ENCODE results near the gene MINK1. TPM values are rescaled to one million over a fixed set of nuclear protein-coding genes. Genes with fewer than 3 reads are reported as not detected.
A peak's percentile ranks its signal among the peaks of the same experiment; 100 is the strongest.

The MINK1 gene
- total RNA-seq (11.8 TPM), polyA plus RNA-seq (ENCODE audit: insufficient read depth in 1 of 8, insufficient read length in 8 of 8, low replicate concordance in 1 of 8) (10 to 100 TPM; 24.4 to 39.3 (median 31.3) TPM)
- long read RNA-seq, donor 1 = 0 reads
- long read RNA-seq, donor 2 = 0 reads
- long read RNA-seq, donor 3, partial matches to known transcripts = 12 of 12 reads
- long read RNA-seq, donor 3, other reads (novel, unspliced or antisense) = 0 of 12 reads
- long read RNA-seq, donor 4, full-length matches to known transcripts = 1 of 1 reads
- long read RNA-seq, donor 4, partial matches to known transcripts = 0 of 1 reads
- long read RNA-seq, donor 4, other reads (novel, unspliced or antisense) = 0 of 1 reads
- long read RNA-seq, donor 5, partial matches to known transcripts = 7 of 7 reads
- long read RNA-seq, donor 5, other reads (novel, unspliced or antisense) = 0 of 7 reads
- long read RNA-seq, donor 6, partial matches to known transcripts = 5 of 5 reads
- long read RNA-seq, donor 6, other reads (novel, unspliced or antisense) = 0 of 5 reads
- long read RNA-seq, donor 7, full-length matches to known transcripts = 1 of 8 reads
- long read RNA-seq, donor 7, partial matches to known transcripts = 7 of 8 reads
- long read RNA-seq, donor 7, other reads (novel, unspliced or antisense) = 0 of 8 reads
- long read RNA-seq, donor 8, partial matches to known transcripts = 0 of 1 reads
- long read RNA-seq, donor 8, other reads (novel, unspliced or antisense) = 0 of 1 reads
- long read RNA-seq, donor 9 = 0 reads
- long read RNA-seq, donor 10 = 0 reads
- long read RNA-seq, donor 11 = 0 reads

GRCh38 chr17:4833178-4833940, at the start of gene MINK1:
MINK1 (plus strand) TSS chr17:4833340; CDS start chr17:4833584, 244 bp downstream.
- Histone ChIP-seq H3K4me3 (ENCODE audit: low read length) (peak within 1 kb of the TSS; percentile 84), H3K36me3 (ENCODE audit: control insufficient read depth, insufficient read depth, low read length) (peaks cover 7% of the 10 kb centered on the region), H3K27me3 (ENCODE audit: control insufficient read depth, insufficient read depth, low read length) (no peaks in the 10 kb centered on the region), H3K27ac (ENCODE audit: low read length) (peak within 1 kb of the TSS; percentile 86), H3K9me3 (replicated peaks; ENCODE audit: control insufficient read depth, low read depth, low read length) (no peaks in the 10 kb centered on the region), H3K4me1 (ENCODE audit: control insufficient read depth, insufficient read depth, low read length) (peaks cover 25% of the 10 kb centered on the region)
- peak; percentile 98 for DNase-seq
- under 1% methylated on average over 75 of the region's 91 CpGs for WGBS (ENCODE audit: insufficient coverage)

- no peak for DNase-seq
- WGBS (ENCODE audit: insufficient coverage) = 6% methylated on average over 45 of the region's 61 CpGs
- Histone ChIP-seq H3K4me1 (ENCODE audit: control insufficient read depth, insufficient read depth, low read length) (peaks cover 31% of the 10 kb centered on the region), H3K9me3 (replicated peaks; ENCODE audit: control insufficient read depth, low read depth, low read length) (no peaks in the 10 kb centered on the region), H3K4me3 (ENCODE audit: low read length) (no peak overlapping the region), H3K27me3 (ENCODE audit: control insufficient read depth, insufficient read depth, low read length) (peaks cover 67% of the 10 kb centered on the region), H3K27ac (ENCODE audit: low read length) (no peak overlapping the region), H3K36me3 (ENCODE audit: control insufficient read depth, insufficient read depth, low read length) (no peaks in the 10 kb centered on the region)
These were observed 47.6 kb upstream of the MINK1 start for GRCh38 chr17:4785311-4786105.

GRCh38 chr17:4786106-4786511, 47.0 kb upstream of the MINK1 start, which contains the start of gene VMO1:
VMO1 (minus strand) TSS chr17:4786364; CDS start chr17:4786352, 12 bp downstream.
- Histone ChIP-seq H3K27me3 (ENCODE audit: control insufficient read depth, insufficient read depth, low read length) (peaks cover 67% of the 10 kb centered on the region), H3K4me3 (ENCODE audit: low read length) (peak within 1 kb of the TSS; percentile 10), H3K4me1 (ENCODE audit: control insufficient read depth, insufficient read depth, low read length) (peaks cover 35% of the 10 kb centered on the region), H3K27ac (ENCODE audit: low read length) (no peak within 1 kb of the TSS), H3K9me3 (replicated peaks; ENCODE audit: control insufficient read depth, low read depth, low read length) (no peaks in the 10 kb centered on the region), H3K36me3 (ENCODE audit: control insufficient read depth, insufficient read depth, low read length) (no peaks in the 10 kb centered on the region)
- peak; percentile 48 for DNase-seq
- WGBS (ENCODE audit: insufficient coverage) = 2% methylated on average over 17 of the region's 24 CpGs

GRCh38 chr17:4786516-4786915, 46.6 kb upstream of the MINK1 start:
- DNase-seq = peak; percentile 64
- peaks cover 35% of the 10 kb centered on the region for H3K4me1 ChIP-seq (ENCODE audit: control insufficient read depth, insufficient read depth, low read length)
- H3K27me3 ChIP-seq (ENCODE audit: control insufficient read depth, insufficient read depth, low read length) = peaks cover 64% of the 10 kb centered on the region
- H3K9me3 ChIP-seq (replicated peaks; ENCODE audit: control insufficient read depth, low read depth, low read length) = no peaks in the 10 kb centered on the region
- 9% methylated on average over 2 of the region's 6 CpGs for WGBS (ENCODE audit: insufficient coverage)
- no peak overlapping the region for H3K4me3 ChIP-seq (ENCODE audit: low read length)
- H3K36me3 ChIP-seq (ENCODE audit: control insufficient read depth, insufficient read depth, low read length) = no peaks in the 10 kb centered on the region
- no peak overlapping the region for H3K27ac ChIP-seq (ENCODE audit: low read length)

GRCh38 chr17:4788159-4788806, 44.9 kb upstream of the MINK1 start:
- DNase-seq = peak; percentile 32
- no peak overlapping the region for H3K4me3 ChIP-seq (ENCODE audit: low read length)
- WGBS (ENCODE audit: insufficient coverage) = 73% methylated on average over 8 of the region's 14 CpGs
- no peaks in the 10 kb centered on the region for H3K9me3 ChIP-seq (replicated peaks; ENCODE audit: control insufficient read depth, low read depth, low read length)
- H3K27me3 ChIP-seq (ENCODE audit: control insufficient read depth, insufficient read depth, low read length) = peaks cover 48% of the 10 kb centered on the region
- peak overlapping the region; percentile 35 for H3K27ac ChIP-seq (ENCODE audit: low read length)
- no peaks in the 10 kb centered on the region for H3K36me3 ChIP-seq (ENCODE audit: control insufficient read depth, insufficient read depth, low read length)
- peaks cover 35% of the 10 kb centered on the region for H3K4me1 ChIP-seq (ENCODE audit: control insufficient read depth, insufficient read depth, low read length)

GRCh38 chr17:4788807-4789700, 44.1 kb upstream of the MINK1 start, which contains the start of gene GLTPD2:
GLTPD2 (plus strand) TSS chr17:4788964; CDS start chr17:4789012, 48 bp downstream.
- Histone ChIP-seq H3K4me1 (ENCODE audit: control insufficient read depth, insufficient read depth, low read length) (peaks cover 35% of the 10 kb centered on the region), H3K4me3 (ENCODE audit: low read length) (peak within 1 kb of the TSS; percentile 72), H3K27me3 (ENCODE audit: control insufficient read depth, insufficient read depth, low read length) (peaks cover 40% of the 10 kb centered on the region), H3K36me3 (ENCODE audit: control insufficient read depth, insufficient read depth, low read length) (no peaks in the 10 kb centered on the region), H3K9me3 (replicated peaks; ENCODE audit: control insufficient read depth, low read depth, low read length) (no peaks in the 10 kb centered on the region), H3K27ac (ENCODE audit: low read length) (peak within 1 kb of the TSS; percentile 35)
- no peak for DNase-seq
- WGBS (ENCODE audit: insufficient coverage) = 25% methylated on average over 43 of the region's 62 CpGs

GRCh38 chr17:4789701-4789950, 43.5 kb upstream of the MINK1 start:
- no peak overlapping the region for H3K27ac ChIP-seq (ENCODE audit: low read length)
- no peaks in the 10 kb centered on the region for H3K9me3 ChIP-seq (replicated peaks; ENCODE audit: control insufficient read depth, low read depth, low read length)
- H3K36me3 ChIP-seq (ENCODE audit: control insufficient read depth, insufficient read depth, low read length) = no peaks in the 10 kb centered on the region
- DNase-seq = no peak
- H3K4me1 ChIP-seq (ENCODE audit: control insufficient read depth, insufficient read depth, low read length) = peaks cover 35% of the 10 kb centered on the region
- peaks cover 35% of the 10 kb centered on the region for H3K27me3 ChIP-seq (ENCODE audit: control insufficient read depth, insufficient read depth, low read length)
- under 1% methylated on average over 24 of the region's 25 CpGs for WGBS (ENCODE audit: insufficient coverage)
- H3K4me3 ChIP-seq (ENCODE audit: low read length) = peak overlapping the region; percentile 72

DNA sequence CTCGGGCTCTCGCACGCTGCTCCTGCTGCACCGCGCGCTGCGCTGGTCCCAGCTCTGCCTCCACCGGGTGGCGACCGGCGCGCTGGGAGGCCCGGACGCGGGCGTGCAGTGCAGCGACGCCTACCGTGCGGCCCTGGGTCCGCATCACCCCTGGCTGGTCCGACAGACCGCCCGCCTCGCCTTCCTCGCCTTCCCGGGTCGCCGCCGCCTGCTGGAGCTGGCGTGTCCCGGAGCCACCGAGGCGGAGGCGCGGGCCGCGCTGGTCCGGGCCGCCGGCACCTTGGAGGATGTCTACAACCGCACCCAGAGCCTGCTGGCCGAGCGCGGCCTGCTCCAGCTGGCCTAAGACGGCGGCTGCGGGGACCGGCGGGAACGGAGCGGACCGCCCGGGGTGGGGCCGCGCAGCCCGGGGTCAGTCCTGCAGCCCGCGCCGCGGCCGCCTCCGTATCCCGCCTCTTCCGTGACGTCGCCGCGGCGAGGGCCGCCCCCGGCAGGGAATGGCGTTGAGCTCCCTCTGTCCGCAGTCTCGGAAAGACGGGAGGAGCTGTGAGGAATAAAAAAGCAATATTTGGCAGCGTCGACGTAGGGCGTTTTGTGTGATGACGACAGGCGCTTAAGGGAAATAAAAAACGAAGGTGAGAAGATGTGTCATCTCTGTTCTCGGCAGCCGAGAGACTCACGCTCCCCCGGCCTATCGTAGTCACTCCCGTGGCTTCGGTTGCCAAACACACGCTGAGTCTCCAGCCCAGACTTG, 43.0 kb upstream of the MINK1 start:
- peaks cover 34% of the 10 kb centered on the region for H3K4me1 ChIP-seq (ENCODE audit: control insufficient read depth, insufficient read depth, low read length)
- peaks cover 30% of the 10 kb centered on the region for H3K27me3 ChIP-seq (ENCODE audit: control insufficient read depth, insufficient read depth, low read length)
- under 1% methylated on average over 85 of the region's 91 CpGs for WGBS (ENCODE audit: insufficient coverage)

More for the DNA sequence above, 43.0 kb upstream of the MINK1 start:
- peak; percentile 96 for DNase-seq
- Histone ChIP-seq H3K4me3 (ENCODE audit: low read length) (peak overlapping the region; percentile 72), H3K9me3 (replicated peaks; ENCODE audit: control insufficient read depth, low read depth, low read length) (no peaks in the 10 kb centered on the region), H3K27ac (ENCODE audit: low read length) (peak overlapping the region; percentile 93), H3K36me3 (ENCODE audit: control insufficient read depth, insufficient read depth, low read length) (no peaks in the 10 kb centered on the region)

Data from muscle of leg (tissue), 16 donors.